GM10266 (cell line): ENCODE measurements around the gene SLC13A3.

Source experiments
- DNase-seq: peaks from one replicate; pipeline ENCODE4 v3.0.0; 2012; ENCODE audit errors: extremely low spot score
- CTCF ChIP-seq: IDR thresholded peaks from 2 replicates; pipeline ENCODE4 v1.5.1; 2012; ENCODE audit warnings: mild to moderate bottlenecking, low read depth; ENCODE audit not compliant: control insufficient read depth, insufficient read depth; ENCODE audit errors: missing control alignments

SLC13A3 gene

GRCh38 chr20:46694484-46694883 is 43.2 kb upstream of the SLC13A3 start:
- TF ChIP-seq CTCF: no peak
- DNase-seq: no peak

- TF ChIP-seq CTCF: no peak
- no peak for DNase-seq
Observed at GRCh38 chr20:46691196-46691595, 39.9 kb upstream of the SLC13A3 start.

- DNase-seq: no peak
- TF ChIP-seq CTCF: no peak
Observed at GRCh38 chr20:46690219-46691106, 39.2 kb upstream of the SLC13A3 start.

- no peak for DNase-seq
- TF ChIP-seq CTCF: no peak
Observed at GRCh38 chr20:46689754-46690085, 38.5 kb upstream of the SLC13A3 start.

- peak; percentile 98 for DNase-seq
- TF ChIP-seq CTCF: no peak
Observed at GRCh38 chr20:46689082-46689753, 38.0 kb upstream of the SLC13A3 start, which contains the start of gene TP53RK. TP53RK (minus strand) TSS chr20:46689444; CDS start chr20:46689414, 30 bp downstream.

- DNase-seq: no peak
- TF ChIP-seq CTCF: no peak
Observed at GRCh38 chr20:46688151-46689081, 37.2 kb upstream of the SLC13A3 start.
